KMS-11 (cell line): ENCODE results near the gene NCKAP1.

Experiments used
- H2AFZ ChIP-seq: fragments of 200-600 bp; sonication (generic); 2 replicates; pipeline ENCODE4 v1.6.1; 2016; ENCODE audit warnings: antibody characterized with exemption, mixed run types, low read depth
- H3K27ac ChIP-seq: fragments of 200-600 bp; sonication (generic); 2 replicates; pipeline ENCODE4 v1.6.1; 2016; ENCODE audit warnings: mild to moderate bottlenecking, mixed run types
- H3K27me3 ChIP-seq: fragments of 200-600 bp; sonication (generic); 2 replicates; pipeline ENCODE4 v1.6.1; 2017; ENCODE audit warnings: mild to moderate bottlenecking, low read depth, mixed run types, moderate library complexity; ENCODE audit not compliant: insufficient read depth
- H3K36me3 ChIP-seq: fragments of 200-600 bp; sonication (generic); 2 replicates; pipeline ENCODE4 v1.6.1; 2017; ENCODE audit warnings: mild to moderate bottlenecking, mixed run types; ENCODE audit not compliant: insufficient read depth
- H3K4me1 ChIP-seq: fragments of 200-600 bp; sonication (generic); 2 replicates; pipeline ENCODE4 v1.6.1; 2016; ENCODE audit warnings: mild to moderate bottlenecking, low read depth, mixed run types; ENCODE audit not compliant: poor library complexity, severe bottlenecking
- H3K4me2 ChIP-seq: fragments of 200-600 bp; sonication (generic); 2 replicates; pipeline ENCODE4 v1.7.0; 2016; ENCODE audit warnings: mild to moderate bottlenecking, mixed run types
- H3K4me3 ChIP-seq: fragments of 200-600 bp; sonication (generic); IDR thresholded peaks from 2 replicates; pipeline ENCODE4 v1.6.1; 2017; ENCODE audit warnings: low read depth, low read length, mixed read lengths; ENCODE audit not compliant: insufficient read depth
- H3K79me2 ChIP-seq: fragments of 200-600 bp; sonication (generic); 2 replicates; pipeline ENCODE4 v1.6.1; 2016; ENCODE audit warnings: low read depth, mixed run types; ENCODE audit not compliant: insufficient read depth
- H3K9ac ChIP-seq: fragments of 200-600 bp; sonication (generic); 2 replicates; pipeline ENCODE4 v1.6.1; 2016; ENCODE audit warnings: mild to moderate bottlenecking, mixed run types
- H4K20me1 ChIP-seq: fragments of 200-600 bp; sonication (generic); 2 replicates; pipeline ENCODE4 v1.6.1; 2016; ENCODE audit warnings: mild to moderate bottlenecking, mixed run types; ENCODE audit not compliant: insufficient read depth
- CTCF ChIP-seq: fragments of 200-600 bp; sonication (generic); conservative IDR thresholded peaks from 2 replicates; pipeline ENCODE4 v1.6.1; 2017; ENCODE audit warnings: low read depth, mild to moderate bottlenecking, antibody characterized with exemption, low read length, moderate library complexity, mixed read lengths

The NCKAP1 gene

GRCh38 chr2:182949052-182949451 lies 89.2 kb downstream of the NCKAP1 start:
- Histone ChIP-seq H3K27ac (no peak overlapping the region), H4K20me1 (no peaks in the 10 kb centered on the region), H3K27me3 (no peaks in the 10 kb centered on the region), H3K36me3 (no peaks in the 10 kb centered on the region), H2AFZ (no peak overlapping the region), H3K79me2 (no peaks in the 10 kb centered on the region), H3K4me1 (peaks cover 52% of the 10 kb centered on the region), H3K4me2 (peak overlapping the region; percentile 1; the same call in 1 of the 2 replicates), H3K4me3 (no peak overlapping the region), H3K9ac (no peak overlapping the region)
- no peak for TF ChIP-seq CTCF

GRCh38 chr2:182946958-182947369 lies 91.3 kb downstream of the NCKAP1 start:
- H3K4me2 ChIP-seq, result no peak overlapping the region
- H3K4me3 ChIP-seq, result no peak overlapping the region
- no peak overlapping the region for H3K9ac ChIP-seq
- no peaks in the 10 kb centered on the region for H3K79me2 ChIP-seq
- no peaks in the 10 kb centered on the region for H3K36me3 ChIP-seq
- H4K20me1 ChIP-seq, result no peaks in the 10 kb centered on the region
- H3K27me3 ChIP-seq, result no peaks in the 10 kb centered on the region
- H2AFZ ChIP-seq, result no peak overlapping the region
- no peak overlapping the region for H3K27ac ChIP-seq
- TF ChIP-seq CTCF, result no peak
- peaks cover 53% of the 10 kb centered on the region for H3K4me1 ChIP-seq

GRCh38 chr2:182943339-182943738 lies 94.9 kb downstream of the NCKAP1 start:
- H3K36me3 ChIP-seq, result no peaks in the 10 kb centered on the region
- H3K4me2 ChIP-seq, result no peak overlapping the region
- no peak overlapping the region for H3K9ac ChIP-seq
- no peaks in the 10 kb centered on the region for H3K27me3 ChIP-seq
- no peak overlapping the region for H3K4me3 ChIP-seq
- peaks cover 33% of the 10 kb centered on the region for H3K4me1 ChIP-seq
- H2AFZ ChIP-seq, result no peak overlapping the region
- H3K27ac ChIP-seq, result no peak overlapping the region
- no peaks in the 10 kb centered on the region for H3K79me2 ChIP-seq
- no peaks in the 10 kb centered on the region for H4K20me1 ChIP-seq
- no peak for TF ChIP-seq CTCF

GRCh38 chr2:182942756-182943155 lies 95.5 kb downstream of the NCKAP1 start:
- Histone ChIP-seq H4K20me1 (no peaks in the 10 kb centered on the region), H3K36me3 (no peaks in the 10 kb centered on the region), H3K27me3 (no peaks in the 10 kb centered on the region), H2AFZ (no peak overlapping the region), H3K27ac (no peak overlapping the region), H3K4me1 (peaks cover 35% of the 10 kb centered on the region), H3K4me3 (no peak overlapping the region), H3K4me2 (peak overlapping the region; percentile 24; the same call in 1 of the 2 replicates), H3K9ac (no peak overlapping the region), H3K79me2 (no peaks in the 10 kb centered on the region)
- TF ChIP-seq CTCF, result no peak

GRCh38 chr2:182941919-182942318 lies 96.3 kb downstream of the NCKAP1 start:
- H3K4me1 ChIP-seq, result peaks cover 38% of the 10 kb centered on the region
- no peaks in the 10 kb centered on the region for H4K20me1 ChIP-seq
- no peaks in the 10 kb centered on the region for H3K79me2 ChIP-seq
- no peak overlapping the region for H3K4me3 ChIP-seq
- no peaks in the 10 kb centered on the region for H3K36me3 ChIP-seq
- no peak for TF ChIP-seq CTCF
- H3K27me3 ChIP-seq, result no peaks in the 10 kb centered on the region
- no peak overlapping the region for H3K9ac ChIP-seq
- peak overlapping the region; percentile 24; the same call in 1 of the 2 replicates for H3K4me2 ChIP-seq
- no peak overlapping the region for H3K27ac ChIP-seq
- no peak overlapping the region for H2AFZ ChIP-seq
